Heart left ventricle (tissue), 16 donors: Measurements from ENCODE around the gene LYRM1. TPM values are rescaled to one million over a fixed set of nuclear protein-coding genes. Genes with fewer than 3 reads are reported as not detected.

Experiments
- ATAC-seq, 4 donors: fragments of 200-7000 bp; cut with Tn5 transposase; one replicate each; pipeline ENCODE4 v1.9.1; 2020 to 2022; ENCODE audit warnings: moderate library complexity in 4 of 4, mild to moderate bottlenecking in 3 of 4, moderate number of reproducible peaks in 1 of 4
- DNase-seq, 5 donors: peaks; one replicate each; pipeline ENCODE4 v3.0.0-alpha.2; 2020
- H3K27ac ChIP-seq, 12 donors: fragments of 200-600 bp; sonication (generic) in 4 of 12; one replicate each; pipeline versions ENCODE4 v1.5.0 to v1.8.0; 2016 to 2022; ENCODE audit warnings: mild to moderate bottlenecking in 2 of 12
- H3K27me3 ChIP-seq, 9 donors: fragments of 200-600 bp; sonication (generic) in 2 of 9; one replicate each; pipeline versions ENCODE4 v1.5.1 to v1.8.0; 2016 to 2022; ENCODE audit warnings: mild to moderate bottlenecking in 3 of 9
- H3K36me3 ChIP-seq, 9 donors: fragments of 200-600 bp; sonication (generic) in 2 of 9; one replicate each; pipeline versions ENCODE4 v1.5.0 to v1.8.0; 2018 to 2022; ENCODE audit warnings: mild to moderate bottlenecking in 2 of 9
- H3K4me1 ChIP-seq, 12 donors: fragments of 200-600 bp; sonication (generic) in 4 of 12; one replicate each; pipeline versions ENCODE4 v1.5.0 to v1.8.0; 2016 to 2022; ENCODE audit warnings: mild to moderate bottlenecking in 3 of 12
- H3K4me3 ChIP-seq, 12 donors: fragments of 200-600 bp; sonication (generic) in 4 of 12; one replicate each; pipeline versions ENCODE4 v1.5.0 to v1.8.0; 2017 to 2022; ENCODE audit warnings: mild to moderate bottlenecking in 9 of 12, moderate library complexity in 4 of 12
- H3K9me3 ChIP-seq, 12 donors: fragments of 200-600 bp; sonication (generic) in 4 of 12; one replicate each; pipeline versions ENCODE4 v1.5.0 to v1.8.0; 2016 to 2022; ENCODE audit warnings: mild to moderate bottlenecking in 1 of 12
- POLR2A ChIP-seq, 2 donors: fragments of 450-650 bp; IDR thresholded peaks; one replicate each; pipeline ENCODE4 v1.6.1; 2017; ENCODE audit warnings: antibody characterized with exemption in 2 of 2, mild to moderate bottlenecking in 2 of 2, moderate library complexity in 2 of 2
- WGBS, 4 donors: extraction: QIAGEN DNeasy Blood & Tissue Kit in 2 of 4; methylation state at CpG; one replicate each; pipeline versions ENCODE4 v1.1.5 to v1.1.7; 2013 to 2018; 5-methylcytosine and 5-hydroxymethylcytosine counted together
- intact Hi-C, 10 donors: fragments of 100-400 bp; cut with DNase I; formaldehyde crosslinking; loops; one replicate each; pipeline versions ENCODE4 v1.11.1 to v1.14.2; 2022
- polyA plus RNA-seq, 2 donors: library from polyadenylated mRNA; stranded (reverse); fragments of 200-250 nt; gene quantifications; one replicate each; pipeline ENCODE4 v1.2.3, GENCODE V29; 2013
- total RNA-seq, 9 donors: library from RNA; depleted of rRNA in 2 of 9; stranded (reverse); fragments of >200 nt in 2 of 9; fragmentation: NEBNext Ultra II Directional in 3 of 9; extraction: Animal tissue kit (Norgen Biotek cat#: 25700) in 3 of 9; gene quantifications; one replicate each; pipeline versions ENCODE4 v1.1.0 to v1.2.4, GENCODE V29; 2016 to 2023
- TF ChIP-seq, protein P1 (sequence below), 12 donors: fragments of 200-600 bp; sonication (generic) in 4 of 12; IDR thresholded peaks; one replicate each; pipeline versions ENCODE4 v1.5.0 to v1.8.0; 2018 to 2022; ENCODE audit warnings: antibody characterized with exemption in 12 of 12, mild to moderate bottlenecking in 5 of 12
- donor health status: ischemic (EF 13 %, LVEDD 7.1; RV severe dilation, severe dysfunction).
- donor health status: healthy with polysubstance abuse.
- donor health status: DM: no; HTN: yes; CAD: no.
- donor health status: DM: no; HTN: no; CAD: no.
- donor health status: ischemic (EF 25% LVEDD 6.9; RV normal size, moderate dysfunction).
- donor health status: ischemic (EF 25% LVEDD 5.7; RV mildly dilated, moderate dysfunction).
- donor health status: healthy.
- donor health status: DM: yes; HTN: yes; CAD: no.
- donor health status: ischemic (EF 35%, LVEDD 5.7; RV mildly dilated, moderate dysfunction).
- donor health status: nonischemic (EF 11% LVEDD 7.7; RV severe dilation, severe dysfunction).
- donor health status: DM: yes; HTN: yes; CAD: no.
- donor health status: PGD.
- donor health status: ischemic (EF 29% LVEDD 5.4; RV normal size, mild dysfunction).
- donor health status: nonischemic (EF 23%, LVEDD 6.1; RV moderate dilation, normal function).

LYRM1 gene
- total and polyA plus RNA-seq, 11 donors, result 40.2 to 124 (median 55.9) TPM

DNA sequence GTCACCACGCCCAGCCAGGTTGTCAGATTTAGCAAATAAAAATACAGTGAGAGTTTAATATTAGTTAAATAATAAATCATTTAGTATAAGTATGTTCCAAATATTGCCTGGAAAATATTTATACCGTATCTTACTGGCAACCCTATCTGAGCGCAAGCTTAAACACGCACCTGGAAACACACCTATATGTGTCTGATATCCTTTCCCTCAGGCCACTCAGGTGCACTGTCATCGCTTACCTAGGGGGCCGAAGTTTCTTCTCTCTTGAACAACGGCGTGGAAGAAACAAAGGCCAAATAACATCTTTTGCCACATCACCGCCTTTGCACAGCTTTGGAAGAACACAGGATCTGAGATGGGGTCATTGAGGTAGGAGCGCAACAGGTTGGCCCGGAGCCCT is 54.0 kb downstream of the LYRM1 start:
- H3K4me1 ChIP-seq, result no peaks in the 10 kb centered on the region

DNA sequence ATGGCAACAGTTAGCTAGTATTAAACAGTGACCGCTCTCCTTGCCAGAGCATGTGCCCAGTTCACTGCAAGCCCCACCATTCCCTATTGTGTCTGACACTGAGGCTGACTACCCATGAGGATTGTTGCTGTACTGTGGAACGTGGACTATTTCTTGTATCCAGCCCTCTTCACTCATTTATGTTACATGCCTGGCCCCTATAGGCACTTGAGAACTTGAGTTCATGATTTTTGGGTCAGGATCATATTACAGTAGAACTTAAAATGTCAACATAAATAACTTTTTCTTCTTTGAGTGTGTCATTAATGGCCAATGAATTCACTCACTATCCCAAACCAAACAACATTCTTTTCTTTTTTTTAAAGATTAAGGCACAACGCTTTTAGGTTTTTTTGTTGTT is 55.7 kb downstream of the LYRM1 start:
- H3K27ac ChIP-seq, result no peak overlapping the region
- intact Hi-C loops, result no loop called here

More for the DNA sequence above, 54.0 kb downstream of the LYRM1 start:
- WGBS, 4 donors, result 89 to 98% (median 95%) methylated on average over 11 of the region's 11 CpGs
- ATAC-seq, result no peak
- intact Hi-C loops, result no loop called here
- Histone ChIP-seq H3K9me3 (no peaks in the 10 kb centered on the region), H3K27ac (no peak overlapping the region), H3K27me3 (no peaks in the 10 kb centered on the region), H3K4me3 (no peak overlapping the region), H3K36me3 (no peaks in the 10 kb centered on the region)
- no peak for DNase-seq
- no peak for TF ChIP-seq POLR2A (IDR thresholded peaks at IDR 0.05)
- TF ChIP-seq, protein P1, sequence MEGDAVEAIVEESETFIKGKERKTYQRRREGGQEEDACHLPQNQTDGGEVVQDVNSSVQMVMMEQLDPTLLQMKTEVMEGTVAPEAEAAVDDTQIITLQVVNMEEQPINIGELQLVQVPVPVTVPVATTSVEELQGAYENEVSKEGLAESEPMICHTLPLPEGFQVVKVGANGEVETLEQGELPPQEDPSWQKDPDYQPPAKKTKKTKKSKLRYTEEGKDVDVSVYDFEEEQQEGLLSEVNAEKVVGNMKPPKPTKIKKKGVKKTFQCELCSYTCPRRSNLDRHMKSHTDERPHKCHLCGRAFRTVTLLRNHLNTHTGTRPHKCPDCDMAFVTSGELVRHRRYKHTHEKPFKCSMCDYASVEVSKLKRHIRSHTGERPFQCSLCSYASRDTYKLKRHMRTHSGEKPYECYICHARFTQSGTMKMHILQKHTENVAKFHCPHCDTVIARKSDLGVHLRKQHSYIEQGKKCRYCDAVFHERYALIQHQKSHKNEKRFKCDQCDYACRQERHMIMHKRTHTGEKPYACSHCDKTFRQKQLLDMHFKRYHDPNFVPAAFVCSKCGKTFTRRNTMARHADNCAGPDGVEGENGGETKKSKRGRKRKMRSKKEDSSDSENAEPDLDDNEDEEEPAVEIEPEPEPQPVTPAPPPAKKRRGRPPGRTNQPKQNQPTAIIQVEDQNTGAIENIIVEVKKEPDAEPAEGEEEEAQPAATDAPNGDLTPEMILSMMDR (IDR thresholded peaks at IDR 0.05), result no peak

DNA sequence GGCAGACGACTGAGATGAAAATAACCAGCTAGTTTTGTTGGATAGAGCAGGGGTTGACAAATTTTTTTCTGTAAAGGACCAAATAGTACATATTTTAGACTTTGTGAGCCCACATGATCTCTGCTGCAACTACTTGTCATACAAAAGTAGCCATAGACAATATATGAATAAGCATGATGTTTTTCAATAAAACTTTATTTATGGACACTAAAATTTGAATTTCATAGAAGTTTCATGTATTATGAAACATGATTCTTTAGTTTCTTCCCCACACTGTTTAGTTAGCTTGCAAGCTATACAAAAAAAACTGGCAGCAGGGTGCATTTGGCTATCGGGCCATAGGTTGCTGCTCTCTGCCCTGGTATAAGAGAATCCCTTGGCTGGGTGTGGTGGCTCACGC is 56.6 kb downstream of the LYRM1 start:
- TF ChIP-seq, protein P1 (IDR thresholded peaks at IDR 0.05), result no peak
- no peak for TF ChIP-seq POLR2A (IDR thresholded peaks at IDR 0.05)
- Histone ChIP-seq H3K27ac (no peak overlapping the region), H3K27me3 (no peaks in the 10 kb centered on the region), H3K4me3 (no peak overlapping the region), H3K9me3 (no peaks in the 10 kb centered on the region), H3K36me3 (no peaks in the 10 kb centered on the region), H3K4me1 (no peaks in the 10 kb centered on the region)
- intact Hi-C loops, result no loop called here
- DNase-seq (no peak), ATAC-seq (no peak)
- WGBS, 4 donors, result 79 to 90% (median 85%) methylated on average over 2 to 3 of the region's 3 CpGs

More for the DNA sequence above, 55.7 kb downstream of the LYRM1 start:
- Histone ChIP-seq H3K36me3 (no peaks in the 10 kb centered on the region), H3K4me1 (no peaks in the 10 kb centered on the region), H3K9me3 (no peaks in the 10 kb centered on the region), H3K27me3 (no peaks in the 10 kb centered on the region), H3K4me3 (no peak overlapping the region)
- DNase-seq (no peak), ATAC-seq (no peak)
- 60 to 77% (median 71%) methylated on average over 3 of the region's 3 CpGs for WGBS, 4 donors
- TF ChIP-seq, protein P1 (IDR thresholded peaks at IDR 0.05), result no peak

DNA sequence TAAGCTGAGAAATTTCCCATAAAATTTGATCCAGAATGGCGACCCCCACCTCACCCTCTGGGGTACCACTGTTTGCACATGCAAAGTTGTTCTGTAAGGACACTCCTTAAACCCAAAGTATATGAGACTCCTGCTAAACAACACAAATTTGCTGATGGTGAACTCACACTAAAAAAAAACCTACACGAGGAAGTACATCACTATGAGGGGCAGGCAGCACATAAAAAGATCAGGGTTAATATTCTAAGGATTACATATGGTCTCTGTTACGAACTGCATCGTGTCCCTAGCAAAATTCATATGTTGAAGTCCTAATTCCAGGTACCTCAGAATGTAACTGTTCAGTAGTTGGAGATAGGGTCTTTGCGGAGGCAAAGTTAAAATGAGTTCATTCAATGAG is 60.3 kb downstream of the LYRM1 start:
- no peaks in the 10 kb centered on the region for H3K9me3 ChIP-seq
- no peaks in the 10 kb centered on the region for H3K27me3 ChIP-seq
- H3K36me3 ChIP-seq, result no peaks in the 10 kb centered on the region
- H3K4me1 ChIP-seq, result no peaks in the 10 kb centered on the region
- no peak overlapping the region for H3K4me3 ChIP-seq
- ATAC-seq (no peak), DNase-seq (no peak)
- intact Hi-C loops, result no loop called here
- TF ChIP-seq, protein P1 (IDR thresholded peaks at IDR 0.05), result no peak
- TF ChIP-seq POLR2A (IDR thresholded peaks at IDR 0.05), result no peak
- H3K27ac ChIP-seq, result no peak overlapping the region
- WGBS, 4 donors, result 77 to 92% (median 90%) methylated on average over 5 of the region's 5 CpGs
